ENCODE data around the gene ZYG11A. TPM values are rescaled to one million over a fixed set of nuclear protein-coding genes. Genes with fewer than 3 reads are reported as not detected.

Gene ZYG11A
- polyA plus RNA-seq, 2 of the 4 experiments (the other 2 are of a cell fraction): 2.6 to 4.8 TPM

DNA sequence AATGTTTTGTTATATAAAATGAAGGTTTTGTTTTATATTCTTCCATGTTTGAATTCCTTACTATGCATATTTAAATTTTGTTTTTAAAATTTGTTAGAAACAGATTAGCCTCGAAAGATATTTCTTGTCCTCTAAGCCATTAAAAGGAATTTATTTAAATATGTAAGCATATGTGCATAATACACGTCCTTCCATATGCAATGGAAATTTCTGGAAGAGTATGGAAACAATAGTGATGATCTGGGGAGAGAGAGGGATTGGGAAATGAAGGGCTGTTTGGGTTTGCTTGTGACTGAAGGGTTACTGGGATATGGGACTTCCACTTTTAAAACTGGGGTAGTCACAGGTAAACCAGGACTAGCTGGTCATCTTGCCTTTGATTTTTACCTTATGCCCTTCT lies 57.8 kb downstream of the ZYG11A start:
- FAIRE-seq (no peak), DNase-seq (ENCODE audit: low read depth in 1 of 2, low spot score in 1 of 2) (no peak), ATAC-seq (no peak)
- WGBS (ENCODE audit: missing lambda C conversion rate): 70% methylated on average over 2 of the region's 2 CpGs
- no peak overlapping the region for H3K4me2 ChIP-seq
- POLR2A ChIA-PET: no interaction called here
- TF ChIP-seq BHLHE40 (IDR thresholded peaks at IDR 0.05; ENCODE audit: low read depth, low read length) (no peak), FOXS1 (CRISPR knock-in tag; IDR thresholded peaks at IDR 0.05) (no peak), CBX2 (IDR thresholded peaks at IDR 0.05; ENCODE audit: borderline replicate concordance, low read depth) (no peak), JUN (IDR thresholded peaks at IDR 0.05) (no peak), CHD2 (IDR thresholded peaks at IDR 0.05; ENCODE audit: low read length, partially characterized antibody) (no peak), SMC3 (IDR thresholded peaks at IDR 0.05) (no peak), ZNF302 (CRISPR knock-in tag; IDR thresholded peaks at IDR 0.05) (no peak), MAZ (IDR thresholded peaks at IDR 0.05; ENCODE audit: borderline replicate concordance, low read depth, low read length) (no peak), EHF (CRISPR knock-in tag; IDR thresholded peaks at IDR 0.05) (no peak), NPAS2 (CRISPR knock-in tag; IDR thresholded peaks at IDR 0.05; ENCODE audit: borderline replicate concordance) (no peak), KDM5A (IDR thresholded peaks at IDR 0.05) (no peak), EP300 (IDR thresholded peaks at IDR 0.05) (no peak), RARB (CRISPR knock-in tag; IDR thresholded peaks at IDR 0.05) (no peak)
- TF ChIP-seq, protein P1, sequence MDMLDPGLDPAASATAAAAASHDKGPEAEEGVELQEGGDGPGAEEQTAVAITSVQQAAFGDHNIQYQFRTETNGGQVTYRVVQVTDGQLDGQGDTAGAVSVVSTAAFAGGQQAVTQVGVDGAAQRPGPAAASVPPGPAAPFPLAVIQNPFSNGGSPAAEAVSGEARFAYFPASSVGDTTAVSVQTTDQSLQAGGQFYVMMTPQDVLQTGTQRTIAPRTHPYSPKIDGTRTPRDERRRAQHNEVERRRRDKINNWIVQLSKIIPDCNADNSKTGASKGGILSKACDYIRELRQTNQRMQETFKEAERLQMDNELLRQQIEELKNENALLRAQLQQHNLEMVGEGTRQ (IDR thresholded peaks at IDR 0.05): no peak
- 0 out of 3 replicates have a peak, but pooled peaks cover 3% of the 10 kb centered on the region for H3K4me1 ChIP-seq
- CTCF ChIA-PET: no interaction called here
- no peaks in the 10 kb centered on the region for H3K9me3 ChIP-seq
- no peak overlapping the region for H3K27ac ChIP-seq
- no peak overlapping the region for H3K4me3 ChIP-seq

DNA sequence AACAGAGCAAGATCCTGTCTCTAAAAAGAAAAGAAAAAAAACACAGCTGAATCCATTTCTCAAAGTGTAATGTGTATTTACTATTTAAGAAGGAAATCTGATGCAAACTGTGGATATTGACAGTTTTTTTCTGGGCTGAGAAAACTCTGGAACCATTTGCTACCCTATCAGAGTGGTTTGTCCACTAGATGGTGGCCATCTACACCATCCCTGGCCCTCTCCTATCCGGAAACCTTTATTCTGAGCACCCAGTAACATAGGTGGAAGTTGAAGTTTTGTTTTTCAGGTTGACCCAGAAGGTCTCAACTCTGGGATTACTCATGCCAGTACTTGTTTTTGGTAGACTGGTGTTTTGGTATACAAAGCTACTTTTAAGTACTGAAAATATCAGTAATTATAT lies 58.8 kb downstream of the ZYG11A start:
- TF ChIP-seq, protein P2, sequence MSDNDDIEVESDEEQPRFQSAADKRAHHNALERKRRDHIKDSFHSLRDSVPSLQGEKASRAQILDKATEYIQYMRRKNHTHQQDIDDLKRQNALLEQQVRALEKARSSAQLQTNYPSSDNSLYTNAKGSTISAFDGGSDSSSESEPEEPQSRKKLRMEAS (IDR thresholded peaks at IDR 0.05): no peak
- TF ChIP-seq, protein P3, sequence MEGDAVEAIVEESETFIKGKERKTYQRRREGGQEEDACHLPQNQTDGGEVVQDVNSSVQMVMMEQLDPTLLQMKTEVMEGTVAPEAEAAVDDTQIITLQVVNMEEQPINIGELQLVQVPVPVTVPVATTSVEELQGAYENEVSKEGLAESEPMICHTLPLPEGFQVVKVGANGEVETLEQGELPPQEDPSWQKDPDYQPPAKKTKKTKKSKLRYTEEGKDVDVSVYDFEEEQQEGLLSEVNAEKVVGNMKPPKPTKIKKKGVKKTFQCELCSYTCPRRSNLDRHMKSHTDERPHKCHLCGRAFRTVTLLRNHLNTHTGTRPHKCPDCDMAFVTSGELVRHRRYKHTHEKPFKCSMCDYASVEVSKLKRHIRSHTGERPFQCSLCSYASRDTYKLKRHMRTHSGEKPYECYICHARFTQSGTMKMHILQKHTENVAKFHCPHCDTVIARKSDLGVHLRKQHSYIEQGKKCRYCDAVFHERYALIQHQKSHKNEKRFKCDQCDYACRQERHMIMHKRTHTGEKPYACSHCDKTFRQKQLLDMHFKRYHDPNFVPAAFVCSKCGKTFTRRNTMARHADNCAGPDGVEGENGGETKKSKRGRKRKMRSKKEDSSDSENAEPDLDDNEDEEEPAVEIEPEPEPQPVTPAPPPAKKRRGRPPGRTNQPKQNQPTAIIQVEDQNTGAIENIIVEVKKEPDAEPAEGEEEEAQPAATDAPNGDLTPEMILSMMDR (IDR thresholded peaks at IDR 0.05): no peak
- TF ChIP-seq NPAS2 (CRISPR knock-in tag; IDR thresholded peaks at IDR 0.05; ENCODE audit: borderline replicate concordance): no peak
- TF ChIP-seq RCOR1 (IDR thresholded peaks at IDR 0.05; ENCODE audit: low read depth, low read length): no peak
- no peak for TF ChIP-seq POLR2A (IDR thresholded peaks at IDR 0.05; ENCODE audit: low read length)
- no peak for TF ChIP-seq TFCP2L1 (CRISPR knock-in tag; IDR thresholded peaks at IDR 0.05)
- TF ChIP-seq FOSL2 (IDR thresholded peaks at IDR 0.05): no peak
- no peak for TF ChIP-seq FOSL2 (CRISPR knock-in tag; IDR thresholded peaks at IDR 0.05)
- TF ChIP-seq SREBF2 (IDR thresholded peaks at IDR 0.05): no peak
- no peak for TF ChIP-seq MYC (IDR thresholded peaks at IDR 0.05; ENCODE audit: borderline replicate concordance, low read length)
- TF ChIP-seq EHMT2 (IDR thresholded peaks at IDR 0.05; ENCODE audit: low read depth): no peak
- TF ChIP-seq FOXS1 (CRISPR knock-in tag; IDR thresholded peaks at IDR 0.05): no peak
- TF ChIP-seq, protein P4, sequence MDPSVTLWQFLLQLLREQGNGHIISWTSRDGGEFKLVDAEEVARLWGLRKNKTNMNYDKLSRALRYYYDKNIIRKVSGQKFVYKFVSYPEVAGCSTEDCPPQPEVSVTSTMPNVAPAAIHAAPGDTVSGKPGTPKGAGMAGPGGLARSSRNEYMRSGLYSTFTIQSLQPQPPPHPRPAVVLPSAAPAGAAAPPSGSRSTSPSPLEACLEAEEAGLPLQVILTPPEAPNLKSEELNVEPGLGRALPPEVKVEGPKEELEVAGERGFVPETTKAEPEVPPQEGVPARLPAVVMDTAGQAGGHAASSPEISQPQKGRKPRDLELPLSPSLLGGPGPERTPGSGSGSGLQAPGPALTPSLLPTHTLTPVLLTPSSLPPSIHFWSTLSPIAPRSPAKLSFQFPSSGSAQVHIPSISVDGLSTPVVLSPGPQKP (IDR thresholded peaks at IDR 0.05; ENCODE audit: low read depth, low read length): no peak
- H3K4me1 ChIP-seq: 0 out of 3 replicates have a peak, but pooled peaks cover 3% of the 10 kb centered on the region
- no peaks in the 10 kb centered on the region for H3K9me3 ChIP-seq
- DNase-seq (ENCODE audit: low read depth in 1 of 2, low spot score in 1 of 2) (no peak), FAIRE-seq (no peak), ATAC-seq (no peak)
- WGBS (ENCODE audit: missing lambda C conversion rate): 64% methylated on average over 1 of the region's 1 CpG
- no peak overlapping the region for H3K27ac ChIP-seq
- H3K4me3 ChIP-seq: no peak overlapping the region
- POLR2A ChIA-PET: no interaction called here
- H3K4me2 ChIP-seq: no peak overlapping the region
- CTCF ChIA-PET: interaction anchor here (0.9 to 1.5 kb wide), 2 partner anchors 279 to 283 kb away, joined by 3 to 4 read pairs; no protein-coding TSS in a partner anchor

Data from A549 (cell line).